ENCODE results near the gene SDK1.

The SDK1 gene

DNA sequence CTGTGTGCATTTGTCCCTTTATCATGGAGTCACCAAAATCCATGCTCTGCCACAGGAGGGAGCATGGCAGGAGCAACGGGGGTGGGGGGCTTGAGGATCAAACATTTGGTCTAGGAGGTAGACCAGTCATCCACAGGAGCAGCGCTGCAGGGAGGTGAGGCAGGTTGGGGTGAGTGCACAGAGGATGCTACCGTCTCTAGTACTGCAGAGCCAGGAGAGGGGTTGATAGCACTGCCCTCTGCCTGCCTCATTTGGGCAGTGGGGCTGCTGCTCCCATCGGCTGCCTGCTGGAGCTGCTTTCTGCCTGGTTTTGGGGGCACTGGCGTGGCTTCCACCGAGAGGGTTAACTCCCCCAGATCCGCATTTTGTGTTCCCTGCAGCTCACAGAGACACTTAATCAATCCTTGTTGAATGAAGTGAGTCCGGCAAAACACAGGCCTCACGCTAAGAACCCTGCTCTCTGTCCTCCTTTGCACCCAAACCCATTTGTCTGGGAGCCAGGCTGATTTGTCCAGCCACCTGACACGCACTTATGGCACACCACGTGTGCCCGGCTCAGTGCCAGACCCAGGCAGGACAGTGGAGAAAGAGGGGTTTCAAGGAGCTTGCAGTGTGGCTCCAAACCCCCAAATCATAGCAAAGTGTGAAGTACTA lies 854.0 kb downstream of the SDK1 start:
- DNase-seq (ENCODE audit: low read depth): no peak
- TF ChIP-seq CTCF (conservative IDR thresholded peaks at IDR 0.05; ENCODE audit: low read length): no peak
- no peak overlapping the region for H3K4me3 ChIP-seq (ENCODE audit: low read length)

DNA sequence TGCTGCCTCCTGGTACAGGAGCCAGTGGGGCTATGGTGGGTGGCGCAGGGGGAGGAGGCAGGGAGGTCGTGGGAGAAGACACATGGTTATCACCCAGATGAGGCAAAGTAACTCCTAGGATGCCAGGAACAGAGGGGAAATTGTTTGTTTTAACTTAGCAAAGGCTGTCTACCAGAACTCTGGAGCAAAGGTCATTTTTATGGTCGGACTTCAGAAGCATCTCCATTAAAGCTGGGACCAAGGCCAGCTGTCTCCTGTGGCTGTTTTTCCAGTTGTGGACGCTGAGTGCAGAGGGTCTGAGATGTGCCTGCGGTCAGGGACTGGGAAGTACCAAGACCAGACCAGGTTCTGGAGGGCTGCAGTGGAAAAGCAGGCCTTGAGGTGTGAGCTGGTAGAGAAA lies 855.1 kb downstream of the SDK1 start:
- H3K4me3 ChIP-seq (ENCODE audit: low read length): no peak overlapping the region
- no peak for TF ChIP-seq CTCF (conservative IDR thresholded peaks at IDR 0.05; ENCODE audit: low read length)
- DNase-seq (ENCODE audit: low read depth): no peak

GRCh38 chr7:4157651-4158050 lies 856.6 kb downstream of the SDK1 start:
- TF ChIP-seq CTCF (conservative IDR thresholded peaks at IDR 0.05; ENCODE audit: low read length): no peak
- H3K4me3 ChIP-seq (ENCODE audit: low read length): no peak overlapping the region
- DNase-seq (ENCODE audit: low read depth): no peak

GRCh38 chr7:4158441-4159153 lies 857.5 kb downstream of the SDK1 start:
- H3K4me3 ChIP-seq (ENCODE audit: low read length): no peak overlapping the region
- no peak for DNase-seq (ENCODE audit: low read depth)
- no peak for TF ChIP-seq CTCF (conservative IDR thresholded peaks at IDR 0.05; ENCODE audit: low read length)

- no peak for DNase-seq (ENCODE audit: low read depth)
- no peak overlapping the region for H3K4me3 ChIP-seq (ENCODE audit: low read length)
- TF ChIP-seq CTCF (conservative IDR thresholded peaks at IDR 0.05; ENCODE audit: low read length): no peak
Measured at GRCh38 chr7:4159154-4159501, 858.1 kb downstream of the SDK1 start.

- no peak for DNase-seq (ENCODE audit: low read depth)
- no peak overlapping the region for H3K4me3 ChIP-seq (ENCODE audit: low read length)
- no peak for TF ChIP-seq CTCF (conservative IDR thresholded peaks at IDR 0.05; ENCODE audit: low read length)
Measured at GRCh38 chr7:4159761-4160554, 858.9 kb downstream of the SDK1 start.

Data from AG10803 (cell line).